Measurements from ENCODE around the gene INTS15.
"Not testable (repeated sequence)": the region's sequence is repeated elsewhere in the genome, so short reads cannot be mapped to it uniquely, and the experiment has no call there.

The INTS15 gene

GRCh38 chr7:6619961-6620360 lies 30.1 kb downstream of the INTS15 start:
- no peak for DNase-seq

- no peak for DNase-seq
These were observed 31.6 kb downstream of the INTS15 start for GRCh38 chr7:6621195-6622133.

GRCh38 chr7:6622134-6622710 lies 32.4 kb downstream of the INTS15 start:
- no peak for DNase-seq

- DNase-seq, result no peak
These were observed 33.9 kb downstream of the INTS15 start for GRCh38 chr7:6623589-6624245.

GRCh38 chr7:6624246-6624611 lies 34.4 kb downstream of the INTS15 start:
- no peak for DNase-seq

GRCh38 chr7:6628045-6628444 lies 38.2 kb downstream of the INTS15 start:
- no peak for DNase-seq

GRCh38 chr7:6630007-6630849 lies 40.4 kb downstream of the INTS15 start:
- DNase-seq, result no peak

GRCh38 chr7:6631605-6632004 lies 41.8 kb downstream of the INTS15 start:
- no peak for DNase-seq

- no peak for DNase-seq
These were observed 44.2 kb downstream of the INTS15 start for GRCh38 chr7:6634021-6634420.

- not testable (repeated sequence) for DNase-seq
These were observed 45.1 kb downstream of the INTS15 start for GRCh38 chr7:6634971-6635370.

GRCh38 chr7:6636741-6637543 lies 47.1 kb downstream of the INTS15 start, which contains the start of gene ZNF316:
Gene ZNF316, plus strand, starts transcription at chr7:6637318. Its CDS starts 5,092 bp downstream, at chr7:6642410.
- DNase-seq, result no peak

- DNase-seq, result no peak
These were observed 47.9 kb downstream of the INTS15 start for GRCh38 chr7:6637544-6638229.

- DNase-seq, result no peak
These were observed 49.2 kb downstream of the INTS15 start for GRCh38 chr7:6639032-6639431.

GRCh38 chr7:6639627-6640026 lies 49.8 kb downstream of the INTS15 start:
- DNase-seq, result no peak

- no peak for DNase-seq
These were observed 50.5 kb downstream of the INTS15 start for GRCh38 chr7:6640246-6640721.

GRCh38 chr7:6641305-6642035 lies 51.6 kb downstream of the INTS15 start:
- DNase-seq, result no peak

GRCh38 chr7:6642239-6642839 lies 52.5 kb downstream of the INTS15 start:
- DNase-seq, result no peak

GRCh38 chr7:6642861-6643640 lies 53.2 kb downstream of the INTS15 start:
- no peak for DNase-seq

Data from NCI-H187 treated with DMSO at 0.1 percent for 48 hours (cell line).